ENCODE results near the gene NKTR. TPM values are rescaled to one million over a fixed set of nuclear protein-coding genes. Genes with fewer than 3 reads are reported as not detected.

Gene NKTR
- total RNA-seq, 2 experiments from 2014 or later: 96.4 to 106 TPM

DNA sequence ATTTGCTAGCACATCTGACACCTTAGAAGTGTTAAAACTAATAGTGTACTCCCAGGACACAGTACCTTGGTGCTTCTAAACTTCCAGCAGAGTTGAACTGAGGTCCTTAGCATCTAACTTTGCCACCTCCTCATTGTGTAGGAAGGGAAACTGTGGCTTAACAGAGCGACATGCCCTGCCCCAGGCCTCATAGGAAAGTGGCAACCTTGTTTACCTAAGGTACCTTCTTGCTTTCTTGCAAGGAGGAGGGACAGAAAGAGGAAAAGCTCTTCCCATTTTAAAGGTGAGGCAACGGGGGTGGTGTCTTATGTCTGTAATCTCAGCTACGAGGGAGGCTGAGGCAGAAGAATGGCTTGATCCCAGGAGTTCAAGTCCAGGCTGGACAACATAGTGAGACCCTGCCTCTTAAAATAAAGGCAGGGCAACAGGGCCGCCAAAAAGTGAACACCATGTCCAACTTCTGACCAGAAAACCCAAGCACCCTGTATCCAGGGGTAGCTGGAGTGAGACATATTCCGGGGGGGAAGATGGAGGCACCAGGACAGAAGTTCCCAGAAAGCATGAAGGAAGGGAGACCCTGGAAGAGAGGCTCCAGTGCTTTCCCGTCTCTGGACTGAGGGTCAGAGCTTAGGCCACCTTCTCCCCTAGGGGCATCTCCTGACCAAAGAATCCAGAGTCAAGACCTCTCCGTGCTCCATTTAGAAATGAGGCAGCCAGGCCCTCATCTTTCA, 84.3 kb downstream of the NKTR start:
- no peak for DNase-seq
- POLR2A ChIA-PET: no interaction called here
- Mint-ChIP-seq H3K36me3 (ENCODE audit: low read depth) (no peaks in the 10 kb centered on the region), H3K9me3 (no peaks in the 10 kb centered on the region), H3K27ac (no peak overlapping the region), H3K27me3 (peaks cover 19% of the 10 kb centered on the region), H3K4me1 (peaks cover 2% of the 10 kb centered on the region), H3K4me3 (no peak overlapping the region)
- CTCF ChIA-PET: interaction anchor here (0.9 to 1.6 kb wide), 3 partner anchors 11 to 60 kb away, joined by 4 to 6 read pairs (median 5); no protein-coding TSS in a partner anchor

GRCh38 chr3:42685363-42685881, 84.9 kb downstream of the NKTR start, which contains the start of gene KLHL40:
TSS of gene KLHL40 (plus strand) at chr3:42685537. CDS start at chr3:42685619, 82 bp downstream.
- no peak within 1 kb of the TSS for H3K27ac Mint-ChIP-seq
- no peak for DNase-seq

GRCh38 chr3:42685891-42686820, 85.7 kb downstream of the NKTR start:
- Mint-ChIP-seq H3K27ac (no peak overlapping the region), H3K4me1 (peaks cover 2% of the 10 kb centered on the region), H3K36me3 (ENCODE audit: low read depth) (no peaks in the 10 kb centered on the region), H3K4me3 (peak overlapping the region; percentile 18), H3K27me3 (peaks cover 17% of the 10 kb centered on the region), H3K9me3 (no peaks in the 10 kb centered on the region)
- no peak for DNase-seq
- CTCF ChIA-PET: interaction anchor here (0.9 to 1.8 kb wide), 3 partner anchors 11 to 58 kb away, joined by 4 to 6 read pairs (median 5); no protein-coding TSS in a partner anchor
- POLR2A ChIA-PET: no interaction called here

More at GRCh38 chr3:42685363-42685881, 84.9 kb downstream of the NKTR start, which contains the start of gene KLHL40:
- POLR2A ChIA-PET: no interaction called here
- H3K4me3 Mint-ChIP-seq: peak within 1 kb of the TSS; percentile 18
- peaks cover 17% of the 10 kb centered on the region for H3K27me3 Mint-ChIP-seq
- CTCF ChIA-PET: interaction anchor here (0.9 to 1.8 kb wide), 3 partner anchors 12 to 59 kb away, joined by 4 to 6 read pairs (median 5); no protein-coding TSS in a partner anchor
- peaks cover 2% of the 10 kb centered on the region for H3K4me1 Mint-ChIP-seq
- H3K9me3 Mint-ChIP-seq: no peaks in the 10 kb centered on the region
- H3K36me3 Mint-ChIP-seq (ENCODE audit: low read depth): no peaks in the 10 kb centered on the region

DNA sequence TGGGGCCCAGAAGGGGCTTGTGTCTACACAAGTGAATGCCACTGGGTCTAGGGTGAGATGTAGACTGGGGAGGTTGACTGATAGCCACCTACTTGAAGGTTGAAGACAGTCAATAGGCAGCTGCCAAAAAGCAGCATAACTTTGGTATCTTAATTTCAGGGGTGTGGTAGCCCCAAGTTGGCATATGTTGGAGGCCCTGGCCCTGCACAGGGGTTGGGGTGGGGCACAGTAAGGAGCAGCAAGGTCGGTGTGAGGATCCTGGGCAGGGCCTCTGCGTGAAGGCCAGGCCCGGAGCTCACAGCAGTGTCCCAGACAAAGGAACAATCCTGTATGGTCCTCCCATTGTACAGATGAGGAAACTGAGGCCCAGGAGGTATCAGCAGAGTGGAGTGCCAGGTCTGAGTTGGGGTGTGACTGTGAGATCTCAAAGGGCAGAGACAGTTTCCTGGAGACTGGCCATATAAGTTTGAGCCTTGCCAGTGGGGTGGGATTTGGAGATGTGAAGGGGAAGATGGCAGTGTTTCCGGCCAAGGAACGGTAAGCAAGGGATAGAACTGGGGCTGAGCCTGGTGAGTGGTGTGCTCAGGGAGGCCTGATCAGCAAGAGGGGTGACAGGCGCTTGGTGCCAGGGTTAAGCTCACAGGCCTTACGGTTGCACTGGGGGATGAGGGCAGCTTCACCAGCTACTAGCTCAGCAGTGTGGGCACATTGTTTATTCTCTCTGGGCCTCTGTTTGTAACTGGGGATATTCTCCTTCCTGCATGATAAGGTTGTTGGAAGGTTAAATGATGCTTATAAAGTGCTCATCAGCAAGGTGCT, 86.6 kb downstream of the NKTR start:
- no peak for DNase-seq
- no peak overlapping the region for H3K27ac Mint-ChIP-seq
- H3K36me3 Mint-ChIP-seq (ENCODE audit: low read depth): no peaks in the 10 kb centered on the region
- ChIA-PET POLR2A (interaction anchor here (0.6 kb wide), 1 partner anchor 142 kb away, joined by 4 read pairs; no protein-coding TSS in a partner anchor), CTCF (interaction anchor here (0.9 to 1.8 kb wide), 2 partner anchors 10 to 34 kb away, joined by 3 to 4 read pairs; no protein-coding TSS in a partner anchor)
- H3K4me3 Mint-ChIP-seq: no peak overlapping the region
- H3K4me1 Mint-ChIP-seq: peaks cover 2% of the 10 kb centered on the region
- no peaks in the 10 kb centered on the region for H3K9me3 Mint-ChIP-seq
- H3K27me3 Mint-ChIP-seq: peaks cover 17% of the 10 kb centered on the region

DNA sequence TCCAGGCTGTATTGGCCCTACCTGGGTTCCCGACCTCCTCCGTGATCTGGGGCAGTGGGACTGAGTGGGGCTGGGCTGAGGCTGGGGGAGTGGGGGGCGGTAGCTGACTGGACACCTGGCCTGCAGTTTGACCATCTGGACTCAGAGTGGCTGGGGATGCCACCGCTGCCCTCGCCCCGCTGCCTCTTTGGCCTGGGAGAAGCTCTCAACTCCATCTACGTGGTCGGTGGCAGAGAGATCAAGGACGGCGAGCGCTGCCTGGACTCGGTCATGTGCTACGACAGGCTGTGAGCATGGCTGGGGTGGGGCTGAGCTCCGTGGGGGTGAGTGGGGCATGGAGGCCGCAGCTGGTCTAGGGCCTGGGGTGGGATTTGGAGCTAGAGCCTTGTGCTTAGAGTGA, 87.5 kb downstream of the NKTR start:
- H3K9me3 Mint-ChIP-seq: no peaks in the 10 kb centered on the region
- POLR2A ChIA-PET: no interaction called here
- H3K27me3 Mint-ChIP-seq: peaks cover 13% of the 10 kb centered on the region
- H3K27ac Mint-ChIP-seq: no peak overlapping the region
- CTCF ChIA-PET: interaction anchor here (0.9 kb wide), 1 partner anchor 35 kb away, joined by 3 read pairs; no protein-coding TSS in a partner anchor
- no peaks in the 10 kb centered on the region for H3K36me3 Mint-ChIP-seq (ENCODE audit: low read depth)
- H3K4me1 Mint-ChIP-seq: peaks cover 2% of the 10 kb centered on the region
- no peak overlapping the region for H3K4me3 Mint-ChIP-seq
- no peak for DNase-seq

DNA sequence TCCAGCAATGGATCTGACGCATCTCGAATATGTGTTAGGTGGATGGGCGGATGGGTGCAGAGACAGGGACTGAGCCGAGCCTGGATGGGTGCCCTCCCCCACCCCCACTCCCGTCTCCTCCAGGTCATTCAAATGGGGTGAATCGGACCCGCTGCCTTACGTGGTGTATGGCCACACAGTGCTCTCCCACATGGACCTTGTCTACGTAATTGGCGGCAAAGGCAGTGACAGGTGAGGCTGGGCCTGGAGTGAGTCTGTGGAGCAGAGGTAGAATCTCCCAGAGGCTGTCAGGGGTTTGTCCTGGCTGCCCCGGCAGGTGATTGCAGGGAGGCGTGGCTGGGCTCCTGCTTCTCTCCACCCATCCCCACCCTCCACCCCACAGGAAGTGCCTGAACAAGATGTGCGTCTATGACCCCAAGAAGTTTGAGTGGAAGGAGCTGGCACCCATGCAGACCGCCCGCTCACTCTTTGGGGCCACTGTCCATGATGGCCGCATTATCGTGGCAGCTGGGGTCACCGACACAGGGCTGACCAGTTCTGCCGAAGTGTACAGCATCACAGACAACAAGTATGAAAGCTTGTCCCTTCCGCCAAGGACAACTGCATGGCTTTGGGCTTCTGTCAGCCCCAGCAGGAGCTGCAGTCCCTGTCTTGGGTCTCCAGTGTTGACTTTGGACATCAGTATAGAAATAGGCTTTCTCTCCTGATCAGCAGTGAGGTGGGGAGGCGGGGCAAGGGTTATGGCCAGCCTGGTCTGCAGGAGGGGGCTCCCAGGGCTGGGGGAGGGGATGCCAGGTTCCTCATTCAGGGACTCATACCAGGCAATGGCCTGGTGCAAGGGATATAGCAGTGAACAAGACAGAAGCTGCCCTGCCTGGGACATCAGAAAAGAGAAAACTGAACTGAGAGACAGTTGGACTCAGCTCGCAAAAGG, 88.3 kb downstream of the NKTR start:
- Mint-ChIP-seq H3K9me3 (no peaks in the 10 kb centered on the region), H3K4me3 (no peak overlapping the region), H3K27me3 (peaks cover 12% of the 10 kb centered on the region), H3K27ac (no peak overlapping the region), H3K36me3 (ENCODE audit: low read depth) (no peaks in the 10 kb centered on the region), H3K4me1 (peaks cover 2% of the 10 kb centered on the region)
- CTCF ChIA-PET: no interaction called here
- POLR2A ChIA-PET: no interaction called here
- DNase-seq: no peak

GRCh38 chr3:42689421-42690014, 89.0 kb downstream of the NKTR start:
- no peak overlapping the region for H3K4me3 Mint-ChIP-seq
- ChIA-PET CTCF (no interaction called here), POLR2A (no interaction called here)
- peaks cover 12% of the 10 kb centered on the region for H3K27me3 Mint-ChIP-seq
- no peak overlapping the region for H3K27ac Mint-ChIP-seq
- no peaks in the 10 kb centered on the region for H3K36me3 Mint-ChIP-seq (ENCODE audit: low read depth)
- DNase-seq: no peak
- no peaks in the 10 kb centered on the region for H3K9me3 Mint-ChIP-seq
- H3K4me1 Mint-ChIP-seq: peaks cover 2% of the 10 kb centered on the region

DNA sequence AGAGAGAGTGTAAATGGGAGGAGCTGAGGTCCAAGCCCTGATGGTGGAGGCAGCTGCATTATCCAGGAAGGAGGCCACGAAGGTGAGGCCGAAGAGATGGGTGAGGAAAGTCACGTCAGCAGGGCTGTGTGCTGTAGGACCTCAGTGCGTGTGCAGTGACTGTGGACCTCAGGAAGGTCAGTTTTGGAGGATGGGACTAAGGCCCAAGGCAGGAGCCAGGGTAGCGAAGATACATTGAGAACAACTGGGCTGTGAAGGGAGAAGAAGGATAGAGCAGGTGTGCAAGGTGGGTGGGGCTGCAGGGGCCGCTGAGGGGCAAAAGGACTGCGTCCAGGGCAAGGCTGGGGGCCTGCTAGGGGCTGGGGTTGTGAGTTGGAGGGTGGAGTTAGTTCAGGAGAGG, 89.7 kb downstream of the NKTR start:
- ChIA-PET POLR2A (no interaction called here), CTCF (interaction anchor here (1.0 kb wide), 1 partner anchor 29 kb away, joined by 3 read pairs; no protein-coding TSS in a partner anchor)
- Mint-ChIP-seq H3K36me3 (ENCODE audit: low read depth) (no peaks in the 10 kb centered on the region), H3K9me3 (no peaks in the 10 kb centered on the region), H3K4me3 (no peak overlapping the region), H3K27ac (no peak overlapping the region), H3K4me1 (peaks cover 2% of the 10 kb centered on the region), H3K27me3 (peaks cover 12% of the 10 kb centered on the region)
- DNase-seq: no peak

- Mint-ChIP-seq H3K9me3 (no peaks in the 10 kb centered on the region), H3K27ac (no peak overlapping the region), H3K27me3 (peaks cover 8% of the 10 kb centered on the region), H3K4me1 (no peaks in the 10 kb centered on the region), H3K36me3 (ENCODE audit: low read depth) (no peaks in the 10 kb centered on the region), H3K4me3 (no peak overlapping the region)
- DNase-seq: no peak
- POLR2A ChIA-PET: no interaction called here
- CTCF ChIA-PET: interaction anchor here (1.0 kb wide), 1 partner anchor 30 kb away, joined by 3 read pairs; no protein-coding TSS in a partner anchor
Observed at GRCh38 chr3:42690766-42691680, 90.5 kb downstream of the NKTR start.

- ChIA-PET POLR2A (no interaction called here), CTCF (no interaction called here)
- Mint-ChIP-seq H3K27me3 (peaks cover 4% of the 10 kb centered on the region), H3K4me3 (no peak overlapping the region), H3K4me1 (no peaks in the 10 kb centered on the region), H3K36me3 (ENCODE audit: low read depth) (no peaks in the 10 kb centered on the region), H3K27ac (no peak overlapping the region), H3K9me3 (no peaks in the 10 kb centered on the region)
- no peak for DNase-seq
Observed at GRCh38 chr3:42691816-42692666, 91.6 kb downstream of the NKTR start.
